BJ (cell line): ENCODE measurements around the gene NOL12. TPM values are rescaled to one million over a fixed set of nuclear protein-coding genes. Genes with fewer than 3 reads are reported as not detected.

ENCODE experiments used
- CTCF ChIA-PET: fragments of 350-600 bp; formaldehyde crosslinking; extraction: SDS; loops from one replicate; lab custom pipeline; 2021; ENCODE audit warnings: antibody characterized with exemption, inconsistent platforms; lab: Yijun Ruan, JAX
- POLR2A ChIA-PET: fragments of 300-600 bp; sonication (Branson Sonifier 250); formaldehyde crosslinking; extraction: SDS; loops from one replicate; lab custom pipeline; 2021; ENCODE audit warnings: antibody characterized with exemption; lab: Charles Lee
- DNase-seq: peaks from one replicate; pipeline ENCODE4 v3.0.0-alpha.2; 2011; ENCODE audit warnings: low read depth
- H3K27me3 ChIP-seq: 2 replicates; pipeline ENCODE4 v1.6.0; 2011; ENCODE audit warnings: low read length; ENCODE audit not compliant: control insufficient read depth, insufficient read depth
- H3K36me3 ChIP-seq: 2 replicates; pipeline ENCODE4 v1.5.1; 2011; ENCODE audit warnings: low read length; ENCODE audit not compliant: control insufficient read depth, insufficient read depth
- H3K4me3 ChIP-seq: 2 replicates; pipeline ENCODE4 v1.5.1; 2011; ENCODE audit warnings: low read depth, mild to moderate bottlenecking, control low read depth, low read length
- CTCF ChIP-seq: IDR thresholded peaks from 2 replicates; pipeline ENCODE4 v1.5.1; 2011; ENCODE audit warnings: low read depth, mild to moderate bottlenecking, control low read depth, inconsistent platforms, low read length, moderate library complexity; ENCODE audit not compliant: insufficient read depth
- polyA minus RNA-seq: library from RNA; depleted of rRNA, polyadenylated mRNA; stranded (reverse); fragments of >200 nt; gene quantifications from 2 replicates; pipeline ENCODE4 v1.2.3, GENCODE V29; 2011; rRNA and poly(A)+ RNA removed
- polyA plus RNA-seq: library from polyadenylated mRNA; depleted of rRNA; stranded (reverse); fragments of >200 nt; gene quantifications from 2 replicates; pipeline ENCODE4 v1.2.3, GENCODE V29; 2011; rRNA removed

Gene NOL12
- polyA plus RNA-seq (11.0 and 16.5 TPM in 2 replicates), polyA minus RNA-seq (6.8 and 8.0 TPM in 2 replicates)

DNA sequence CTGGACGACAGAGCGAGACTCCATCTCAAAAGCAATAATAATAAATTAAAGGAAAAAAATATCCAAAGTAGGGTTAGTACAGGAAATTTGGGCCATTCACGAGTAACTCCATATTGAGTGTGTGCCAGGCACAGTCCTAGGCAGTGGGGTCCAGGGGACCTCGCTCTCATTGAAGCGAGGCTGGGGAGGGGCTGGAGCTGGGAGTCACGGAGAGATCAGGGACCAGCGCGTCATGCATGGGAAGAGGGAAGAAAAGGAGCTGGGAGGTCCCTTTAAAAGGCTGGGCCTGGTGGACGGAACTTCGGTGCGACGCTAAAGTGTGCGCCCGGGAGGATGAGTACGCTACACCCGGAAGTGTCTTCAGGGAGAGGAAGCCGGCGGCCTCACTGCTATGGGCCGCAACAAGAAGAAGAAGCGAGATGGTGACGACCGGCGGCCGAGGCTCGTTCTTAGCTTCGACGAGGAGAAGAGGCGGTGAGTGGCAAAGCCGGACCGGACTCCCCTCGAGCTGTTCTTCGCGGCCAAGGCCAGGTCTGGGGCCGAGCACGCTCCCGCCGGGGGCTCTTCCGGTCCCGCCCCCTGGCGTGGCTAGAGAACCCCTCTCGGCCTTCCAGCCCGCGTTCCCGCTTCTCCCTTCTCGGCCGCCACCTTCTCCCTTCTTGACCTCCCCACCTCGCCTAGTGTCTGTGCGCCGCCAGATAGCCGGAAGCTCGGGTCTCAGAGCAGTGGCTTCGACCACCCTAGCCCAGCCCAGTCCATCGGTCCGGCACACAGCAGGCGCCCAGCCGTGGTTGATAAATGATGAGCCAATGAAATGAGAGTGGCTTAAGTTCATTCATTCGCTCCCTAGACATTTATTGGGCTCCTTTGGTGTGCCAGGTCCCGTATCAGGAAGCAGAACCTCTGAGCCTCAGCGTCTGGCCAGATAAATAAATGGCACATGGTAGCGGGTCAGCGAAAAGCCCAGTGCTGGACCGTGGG lies at the start of gene NOL12:
Gene NOL12 (plus strand): TSS at position 342 of the 981 bp plus-strand sequence. CDS start 50 bp downstream, at position 392.
- DNase-seq = no peak

GRCh38 chr22:37636949-37637273 lies 49.2 kb upstream of the NOL12 start:
- no peak overlapping the region for H3K4me3 ChIP-seq
- no peaks in the 10 kb centered on the region for H3K27me3 ChIP-seq
- H3K36me3 ChIP-seq = no peaks in the 10 kb centered on the region
- no peak for DNase-seq
- CTCF ChIA-PET = interaction anchor here (0.6 to 1.9 kb wide), 12 partner anchors 9 to 354 kb away, joined by 3 to 11 read pairs (median 4); partner anchors contain the start of genes NOL12 and PDXP
- TF ChIP-seq CTCF = no peak
- POLR2A ChIA-PET = no interaction called here

More for the DNA sequence above, at the start of gene NOL12:
- no peaks in the 10 kb centered on the region for H3K27me3 ChIP-seq
- ChIA-PET POLR2A (no interaction called here), CTCF (interaction anchor here (0.5 to 15.5 kb wide), 8 partner anchors 11 to 58 kb away, joined by 3 to 265 read pairs (median 4); partner anchors contain the start of genes PDXP and SH3BP1)
- peaks cover 11% of the 10 kb centered on the region for H3K36me3 ChIP-seq
- no peak for TF ChIP-seq CTCF
- peak within 1 kb of the TSS; percentile 76 for H3K4me3 ChIP-seq

DNA sequence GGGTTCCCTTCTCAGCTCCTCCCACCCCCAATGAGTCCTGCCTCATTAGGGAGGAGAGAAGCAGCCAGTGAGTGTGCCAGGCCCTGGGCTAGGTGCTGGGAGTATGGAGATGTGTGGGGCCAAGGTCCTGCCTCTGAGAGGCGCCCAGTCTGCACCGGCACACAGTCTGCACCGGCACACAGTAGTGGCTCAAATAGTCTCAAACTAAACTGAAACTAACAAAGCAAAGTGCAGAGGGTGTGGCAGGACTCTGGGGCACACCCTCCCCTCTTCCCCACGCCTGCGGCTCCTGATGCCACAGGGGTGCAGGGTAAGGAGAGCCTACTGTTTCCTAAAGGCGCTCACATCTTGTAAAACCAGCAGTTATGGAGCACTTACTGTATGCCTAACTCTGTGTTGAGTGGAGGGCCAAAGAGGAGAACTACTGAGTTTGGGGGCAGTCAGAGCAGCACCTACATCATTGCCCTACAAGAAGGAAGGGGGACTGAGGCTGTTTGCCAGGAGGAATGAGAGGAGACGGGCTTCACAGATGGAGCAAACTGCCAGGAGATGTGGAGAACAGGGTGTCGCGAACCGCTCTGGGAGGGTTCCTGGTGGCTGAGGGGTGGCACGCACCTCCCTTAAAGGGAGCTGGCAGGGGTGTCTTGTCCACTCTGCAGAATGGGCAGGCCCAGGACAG lies 47.6 kb upstream of the NOL12 start:
- 0 out of 2 replicates have a peak, but pooled peaks cover 1% of the 10 kb centered on the region for H3K36me3 ChIP-seq
- no peak overlapping the region for H3K4me3 ChIP-seq
- no peak for TF ChIP-seq CTCF
- H3K27me3 ChIP-seq = no peaks in the 10 kb centered on the region
- DNase-seq = no peak
- POLR2A ChIA-PET = no interaction called here
- CTCF ChIA-PET = interaction anchor here (12.3 kb wide), 1 partner anchor 42 kb away, joined by 265 read pairs; the partner anchor contains the start of genes LGALS1 and NOL12

GRCh38 chr22:37639070-37639760 lies 46.9 kb upstream of the NOL12 start, which contains the start of gene SH3BP1:
TSS of gene SH3BP1 (plus strand) at chr22:37639669. CDS start at chr22:37639788, 119 bp downstream.
- ChIA-PET CTCF (interaction anchor here (4.6 to 12.3 kb wide), 2 partner anchors 41 to 153 kb away, joined by 32 to 265 read pairs; partner anchors contain the start of genes LGALS1 and NOL12), POLR2A (interaction anchor here (0.6 kb wide), 1 partner anchor 41 kb away, joined by 7 read pairs; no protein-coding TSS in a partner anchor)
- TF ChIP-seq CTCF = no peak
- Histone ChIP-seq H3K36me3 (0 out of 2 replicates have a peak, but pooled peaks cover 1% of the 10 kb centered on the region), H3K4me3 (peak within 1 kb of the TSS; percentile 73), H3K27me3 (no peaks in the 10 kb centered on the region)
- DNase-seq = no peak
